PC-3 (cell line): ENCODE data around the gene ST6GAL1. TPM values are rescaled to one million over a fixed set of nuclear protein-coding genes. Genes with fewer than 3 reads are reported as not detected.

Experiments used
- ATAC-seq: fragments of 200-7000 bp; cut with Tn5 transposase; 2 replicates; pipeline ENCODE4 v1.9.1; 2020; ENCODE audit warnings: mild to moderate bottlenecking, moderate library complexity
- BruUV-seq: library from RNA; stranded (reverse); fragments of 400-500 nt; replicated peaks from 2 replicates; lab custom pipeline; 2021; lab: Mats Ljungman, UMichigan
- CTCF ChIA-PET: fragments of 300-600 bp; sonication (Branson Sonifier 250); formaldehyde crosslinking; loops from one replicate; lab custom pipeline; 2022; ENCODE audit warnings: antibody characterized with exemption; lab: Charles Lee
- POLR2A ChIA-PET: fragments of 300-600 bp; sonication (Branson Sonifier 250); formaldehyde crosslinking; loops from one replicate; lab custom pipeline; 2022; ENCODE audit warnings: antibody characterized with exemption; ENCODE audit not compliant: unreplicated experiment; lab: Charles Lee
- DNase-seq: peaks from one replicate; pipeline ENCODE4 v3.0.0-alpha.2; 2015
- H2AFZ ChIP-seq: fragments of 300-600 bp; sonication (generic); 2 replicates; pipeline ENCODE4 v1.6.0; 2016; ENCODE audit warnings: antibody characterized with exemption, low read length
- H3F3A ChIP-seq: fragments of 300-600 bp; sonication (generic); one replicate; pipeline ENCODE4 v1.6.0; 2017; ENCODE audit warnings: antibody characterized with exemption, low read length, control low read depth, mild to moderate bottlenecking; ENCODE audit not compliant: unreplicated experiment
- H3K27ac ChIP-seq: fragments of 300-600 bp; sonication (generic); 2 replicates; pipeline ENCODE4 v1.5.1; 2016; ENCODE audit warnings: mild to moderate bottlenecking, low read length
- H3K27me3 ChIP-seq: fragments of 300-600 bp; sonication (generic); 2 replicates; pipeline ENCODE4 v1.6.1; 2016; ENCODE audit warnings: low read length, mixed read lengths
- H3K36me3 ChIP-seq: fragments of 300-600 bp; sonication (generic); 2 replicates; pipeline ENCODE4 v1.6.1; 2016; ENCODE audit warnings: low read depth, mixed run types, low read length, mixed read lengths
- H3K4me1 ChIP-seq: fragments of 300-600 bp; sonication (generic); 2 replicates; pipeline ENCODE4 v1.5.1; 2016; ENCODE audit warnings: low read length; ENCODE audit not compliant: insufficient read depth
- H3K4me2 ChIP-seq: fragments of 300-600 bp; sonication (generic); 2 replicates; pipeline ENCODE4 v1.6.0; 2016; ENCODE audit warnings: low read length
- H3K4me3 ChIP-seq: fragments of 300-600 bp; sonication (generic); 2 replicates; pipeline ENCODE4 v1.5.1; 2016; ENCODE audit warnings: mild to moderate bottlenecking, low read length, mixed read lengths
- H3K79me2 ChIP-seq: fragments of 300-600 bp; sonication (generic); 2 replicates; pipeline ENCODE4 v1.6.1; 2017; ENCODE audit warnings: low read length, mixed read lengths
- H3K9ac ChIP-seq: fragments of 300-600 bp; sonication (generic); 2 replicates; pipeline ENCODE4 v1.6.0; 2016; ENCODE audit warnings: mild to moderate bottlenecking, low read length
- H3K9me2 ChIP-seq: fragments of 300-600 bp; sonication (generic); replicated peaks from 2 replicates; pipeline ENCODE4 v1.6.1; 2016; ENCODE audit warnings: mixed run types, low read length, mixed read lengths
- H3K9me3 ChIP-seq: fragments of 300-600 bp; sonication (generic); 2 replicates; pipeline ENCODE4 v1.6.1; 2016; ENCODE audit warnings: low read length, mixed read lengths
- H4K20me1 ChIP-seq: fragments of 300-600 bp; sonication (generic); 2 replicates; pipeline ENCODE4 v1.6.1; 2016; ENCODE audit warnings: low read length, mixed read lengths
- CTCF ChIP-seq: fragments of 300-600 bp; sonication (generic); conservative IDR thresholded peaks from 2 replicates; pipeline ENCODE4 v1.5.1; 2017; ENCODE audit warnings: antibody characterized with exemption, low read depth, mild to moderate bottlenecking, low read length
- EZH2 ChIP-seq: fragments of 300-600 bp; sonication (generic); IDR thresholded peaks from one replicate; pipeline ENCODE4 v1.6.1; 2017; ENCODE audit warnings: antibody characterized with exemption, mild to moderate bottlenecking, low read length; ENCODE audit not compliant: unreplicated experiment
- EZH2phosphoT487 ChIP-seq: fragments of 300-600 bp; sonication (generic); IDR thresholded peaks from 2 replicates; pipeline ENCODE4 v1.6.1; 2018; ENCODE audit warnings: mild to moderate bottlenecking, antibody characterized with exemption, low read length, borderline replicate concordance
- intact Hi-C: fragments of 100-400 bp; cut with micrococcal nuclease; formaldehyde crosslinking; loops from 2 replicates; pipeline ENCODE4 v1.9.0; 2023
- total RNA-seq: library from RNA; depleted of rRNA; stranded (reverse); fragments of >200 nt; gene quantifications from 2 replicates; pipeline ENCODE4 v1.2.3, GENCODE V29; 2014

The ST6GAL1 gene
- total RNA-seq, 1 experiment from 2014 or later: 9.4 TPM

GRCh38 chr3:187084580-187084979 is 154.3 kb downstream of the ST6GAL1 start:
- Histone ChIP-seq H4K20me1 (no peaks in the 10 kb centered on the region), H3K4me3 (no peak overlapping the region), H3K27ac (no peak overlapping the region), H2AFZ (no peak overlapping the region), H3K4me2 (no peak overlapping the region), H3K9ac (no peak overlapping the region), H3F3A (no peaks in the 10 kb centered on the region), H3K9me2 (no peaks in the 10 kb centered on the region), H3K79me2 (no peaks in the 10 kb centered on the region), H3K36me3 (no peaks in the 10 kb centered on the region), H3K27me3 (no peaks in the 10 kb centered on the region), H3K4me1 (no peaks in the 10 kb centered on the region), H3K9me3 (0 out of 2 replicates have a peak, but pooled peaks cover 4% of the 10 kb centered on the region)
- BruUV-seq: no TSS peak
- ChIA-PET CTCF (no interaction called here), POLR2A (no interaction called here)
- no peak for ATAC-seq
- intact Hi-C loops: no loop called here
- no peak for DNase-seq
- TF ChIP-seq CTCF (no peak), EZH2phosphoT487 (no peak), EZH2 (no peak)

- intact Hi-C loops: no loop called here
- H4K20me1 ChIP-seq: no peaks in the 10 kb centered on the region
- ChIA-PET CTCF (no interaction called here), POLR2A (no interaction called here)
- BruUV-seq: no TSS peak
- H3K79me2 ChIP-seq: no peaks in the 10 kb centered on the region
- no peak for TF ChIP-seq EZH2phosphoT487
- H3K4me2 ChIP-seq: no peak overlapping the region
- H3K27me3 ChIP-seq: no peaks in the 10 kb centered on the region
- 0 out of 2 replicates have a peak, but pooled peaks cover 4% of the 10 kb centered on the region for H3K9me3 ChIP-seq
- H3K9me2 ChIP-seq: no peaks in the 10 kb centered on the region
- no peak for ATAC-seq
- no peaks in the 10 kb centered on the region for H3K36me3 ChIP-seq
- no peak overlapping the region for H3K4me3 ChIP-seq
- no peak overlapping the region for H2AFZ ChIP-seq
- H3K9ac ChIP-seq: no peak overlapping the region
- DNase-seq: no peak
- no peak overlapping the region for H3K27ac ChIP-seq
- no peaks in the 10 kb centered on the region for H3F3A ChIP-seq
- no peaks in the 10 kb centered on the region for H3K4me1 ChIP-seq
Measured at GRCh38 chr3:187085021-187085666, 154.8 kb downstream of the ST6GAL1 start.

GRCh38 chr3:187085933-187086332 is 155.6 kb downstream of the ST6GAL1 start:
- no peaks in the 10 kb centered on the region for H3F3A ChIP-seq
- no TSS peak for BruUV-seq
- POLR2A ChIA-PET: no interaction called here

More at GRCh38 chr3:187085933-187086332, 155.6 kb downstream of the ST6GAL1 start:
- H3K9me3 ChIP-seq: 0 out of 2 replicates have a peak, but pooled peaks cover 4% of the 10 kb centered on the region
- CTCF ChIA-PET: no interaction called here
- intact Hi-C loops: no loop called here
- H3K27ac ChIP-seq: no peak overlapping the region
- no peak overlapping the region for H3K9ac ChIP-seq
- H3K27me3 ChIP-seq: no peaks in the 10 kb centered on the region
- DNase-seq (no peak), ATAC-seq (no peak)
- H3K4me3 ChIP-seq: no peak overlapping the region
- no peaks in the 10 kb centered on the region for H4K20me1 ChIP-seq
- no peak overlapping the region for H3K4me2 ChIP-seq
- no peaks in the 10 kb centered on the region for H3K79me2 ChIP-seq
- no peaks in the 10 kb centered on the region for H3K36me3 ChIP-seq
- H3K4me1 ChIP-seq: no peaks in the 10 kb centered on the region
- TF ChIP-seq CTCF (no peak), EZH2 (no peak), EZH2phosphoT487 (no peak)
- no peaks in the 10 kb centered on the region for H3K9me2 ChIP-seq
- no peak overlapping the region for H2AFZ ChIP-seq
